GM10266 (cell line): ENCODE data around the gene WDR86.

Experiments
- DNase-seq: peaks from one replicate; pipeline ENCODE4 v3.0.0; 2012; ENCODE audit errors: extremely low spot score
- TF ChIP-seq, protein P1 (sequence below): IDR thresholded peaks from 2 replicates; pipeline ENCODE4 v1.5.1; 2012; ENCODE audit warnings: mild to moderate bottlenecking, low read depth; ENCODE audit not compliant: control insufficient read depth, insufficient read depth; ENCODE audit errors: missing control alignments

The WDR86 gene

GRCh38 chr7:151389096-151389767, 20.6 kb downstream of the WDR86 start:
- no peak for DNase-seq
- TF ChIP-seq, protein P1, sequence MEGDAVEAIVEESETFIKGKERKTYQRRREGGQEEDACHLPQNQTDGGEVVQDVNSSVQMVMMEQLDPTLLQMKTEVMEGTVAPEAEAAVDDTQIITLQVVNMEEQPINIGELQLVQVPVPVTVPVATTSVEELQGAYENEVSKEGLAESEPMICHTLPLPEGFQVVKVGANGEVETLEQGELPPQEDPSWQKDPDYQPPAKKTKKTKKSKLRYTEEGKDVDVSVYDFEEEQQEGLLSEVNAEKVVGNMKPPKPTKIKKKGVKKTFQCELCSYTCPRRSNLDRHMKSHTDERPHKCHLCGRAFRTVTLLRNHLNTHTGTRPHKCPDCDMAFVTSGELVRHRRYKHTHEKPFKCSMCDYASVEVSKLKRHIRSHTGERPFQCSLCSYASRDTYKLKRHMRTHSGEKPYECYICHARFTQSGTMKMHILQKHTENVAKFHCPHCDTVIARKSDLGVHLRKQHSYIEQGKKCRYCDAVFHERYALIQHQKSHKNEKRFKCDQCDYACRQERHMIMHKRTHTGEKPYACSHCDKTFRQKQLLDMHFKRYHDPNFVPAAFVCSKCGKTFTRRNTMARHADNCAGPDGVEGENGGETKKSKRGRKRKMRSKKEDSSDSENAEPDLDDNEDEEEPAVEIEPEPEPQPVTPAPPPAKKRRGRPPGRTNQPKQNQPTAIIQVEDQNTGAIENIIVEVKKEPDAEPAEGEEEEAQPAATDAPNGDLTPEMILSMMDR: no peak

- DNase-seq: no peak
Observed at GRCh38 chr7:151388430-151388829, 21.4 kb downstream of the WDR86 start.

DNA sequence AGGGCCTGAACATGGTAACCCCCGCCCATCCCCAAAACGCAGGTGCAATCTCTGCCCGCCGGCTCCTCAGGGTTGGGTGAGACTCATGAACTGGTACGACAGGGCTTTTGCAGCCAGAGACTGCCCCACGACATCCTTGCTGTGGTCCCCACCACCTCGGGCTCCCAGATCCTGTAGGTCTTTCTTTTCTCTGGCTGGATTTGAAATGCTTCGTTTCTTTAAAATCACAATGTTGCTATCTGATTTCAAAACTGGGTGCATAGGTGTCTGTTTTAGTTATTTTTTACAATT, 21.9 kb downstream of the WDR86 start:
- DNase-seq: no peak
- TF ChIP-seq, protein P1: no peak

More at GRCh38 chr7:151388430-151388829, 21.4 kb downstream of the WDR86 start:
- TF ChIP-seq, protein P1: no peak

GRCh38 chr7:151387161-151388006, 22.5 kb downstream of the WDR86 start:
- TF ChIP-seq, protein P1: no peak
- DNase-seq: no peak

DNA sequence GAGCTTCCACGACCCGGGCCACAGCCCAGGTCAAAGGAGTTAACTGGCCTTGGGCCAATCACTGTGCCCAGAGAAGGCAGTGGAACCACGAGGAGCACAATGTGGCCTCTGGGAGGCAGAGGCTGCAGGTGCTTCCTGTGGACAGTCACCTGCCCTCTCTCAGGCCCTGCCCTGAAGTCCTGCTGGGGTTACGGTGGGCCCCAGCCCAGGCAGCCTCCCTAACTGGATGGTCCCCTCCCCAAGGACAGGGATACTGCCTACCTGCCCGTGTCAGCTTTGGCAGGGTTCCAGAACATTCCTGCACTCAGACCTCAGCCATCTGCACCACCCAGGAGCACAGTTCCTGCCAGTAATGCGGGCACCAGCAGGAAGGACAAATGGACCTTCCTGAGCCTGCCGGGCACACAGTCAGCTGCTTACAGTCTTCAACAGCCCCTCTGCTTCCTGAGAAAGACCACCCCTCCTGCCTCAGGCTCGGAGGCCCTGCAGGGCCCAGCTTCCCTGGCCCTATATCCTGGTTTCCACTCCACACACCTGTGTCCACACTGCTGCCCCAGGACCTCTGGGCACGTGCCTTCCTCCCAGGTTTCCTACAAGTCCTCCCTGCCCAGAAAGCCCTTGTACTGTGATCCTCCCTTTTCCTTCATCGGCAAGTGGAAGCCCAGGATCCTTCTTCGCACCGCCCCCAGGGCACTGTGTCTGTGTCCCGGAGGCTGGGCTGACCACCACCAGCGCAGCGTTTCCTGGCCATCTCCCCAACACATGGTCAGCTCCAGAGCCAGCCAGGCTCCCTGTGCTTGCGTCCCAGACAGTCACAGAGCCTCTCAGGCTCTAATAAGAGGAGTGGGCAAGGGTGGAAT, 23.3 kb downstream of the WDR86 start:
- TF ChIP-seq, protein P1: no peak
- no peak for DNase-seq

DNA sequence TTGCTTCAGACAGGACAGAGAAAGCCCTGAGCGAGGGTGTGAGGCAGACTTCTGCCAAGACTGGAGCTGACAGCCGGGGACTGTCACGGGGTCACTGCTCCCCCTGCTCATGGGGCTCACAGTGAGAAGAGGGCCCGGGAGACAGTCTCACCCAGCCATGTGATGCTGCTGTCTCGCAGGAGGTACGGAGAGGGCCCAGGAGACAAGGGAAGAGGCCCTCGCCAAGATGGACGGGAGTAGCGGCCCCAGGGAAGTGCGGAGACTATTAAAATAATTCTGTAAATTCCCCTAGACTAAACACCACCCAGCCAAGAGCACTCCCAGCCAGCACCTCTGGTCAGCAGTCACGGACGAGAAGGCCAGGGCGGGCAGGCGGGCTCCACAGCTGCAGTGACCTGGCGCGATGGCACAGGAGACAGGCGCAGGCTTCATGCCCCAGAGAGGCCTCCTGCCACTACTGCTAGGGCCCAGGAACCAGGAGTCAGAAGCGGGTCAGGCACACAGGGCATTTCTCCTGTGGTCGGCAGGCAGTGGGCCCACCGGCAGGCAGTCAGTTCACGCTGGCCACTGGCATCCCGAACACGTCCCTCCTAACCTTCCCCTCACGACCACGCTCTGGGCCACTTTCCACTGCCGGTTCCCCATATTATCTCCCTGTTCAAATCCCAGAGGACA, 24.1 kb downstream of the WDR86 start:
- TF ChIP-seq, protein P1: no peak
- DNase-seq: no peak
